MCF 10A (cell line): ENCODE data around the gene FOXP1. TPM values are rescaled to one million over a fixed set of nuclear protein-coding genes. Genes with fewer than 3 reads are reported as not detected.

Source experiments
- BruUV-seq: library from RNA; stranded (reverse); fragments of 400-500 nt; replicated peaks from 2 replicates; lab custom pipeline; 2021; lab: Mats Ljungman, UMichigan
- CTCF ChIA-PET: fragments of 300-600 bp; sonication (Branson Sonifier 250); formaldehyde crosslinking; extraction: SDS; loops from one replicate; lab custom pipeline; 2021; ENCODE audit warnings: antibody characterized with exemption, inconsistent platforms; lab: Yijun Ruan, JAX
- POLR2A ChIA-PET: fragments of 300-600, 350-650 bp; sonication (Branson Sonifier 250); formaldehyde crosslinking; extraction: SDS; loops from one replicate; lab custom pipeline; 2020; ENCODE audit warnings: antibody characterized with exemption, inconsistent platforms; lab: Yijun Ruan, JAX
- DNase-seq: peaks from one replicate; pipeline ENCODE4 v3.0.0-alpha.2; 2018; ENCODE audit not compliant: unreplicated experiment
- H3K27ac Mint-ChIP-seq: one replicate; pipeline ENCODE4 v1.8.0; 2022; ENCODE audit warnings: mild to moderate bottlenecking, low read depth, mixed read lengths; ENCODE audit not compliant: unreplicated experiment
- H3K27me3 Mint-ChIP-seq: one replicate; pipeline ENCODE4 v1.8.0; 2022; ENCODE audit warnings: mixed read lengths; ENCODE audit not compliant: insufficient read depth, unreplicated experiment
- H3K36me3 Mint-ChIP-seq: one replicate; pipeline ENCODE4 v1.8.0; 2022; ENCODE audit warnings: mild to moderate bottlenecking, moderate library complexity, mixed read lengths; ENCODE audit not compliant: insufficient read depth, unreplicated experiment
- H3K4me1 Mint-ChIP-seq: one replicate; pipeline ENCODE4 v1.8.0; 2022; ENCODE audit warnings: mixed read lengths; ENCODE audit not compliant: insufficient read depth, unreplicated experiment
- H3K4me3 Mint-ChIP-seq: one replicate; pipeline ENCODE4 v1.8.0; 2022; ENCODE audit warnings: mild to moderate bottlenecking, moderate library complexity, mixed read lengths; ENCODE audit not compliant: unreplicated experiment
- H3K9me3 Mint-ChIP-seq: one replicate; pipeline ENCODE4 v1.8.0; 2022; ENCODE audit warnings: mixed read lengths; ENCODE audit not compliant: unreplicated experiment
- intact Hi-C: fragments of 100-400 bp; cut with micrococcal nuclease; formaldehyde crosslinking; loops from 2 replicates; pipeline ENCODE4 v1.14.1; 2022
- total RNA-seq: library from RNA; stranded (reverse); gene quantifications from 2 replicates; pipeline ENCODE4 v1.2.3, GENCODE V29; 2022
- TF ChIP-seq, protein P1 (sequence below): fragments of 200-600 bp; IDR thresholded peaks from one replicate; pipeline ENCODE4 v1.8.0; 2022; ENCODE audit warnings: antibody characterized with exemption, mild to moderate bottlenecking; ENCODE audit not compliant: unreplicated experiment

The FOXP1 gene
- total RNA-seq, 1 experiment from 2014 or later, result 49.0 TPM

GRCh38 chr3:71254281-71255057 is 329.1 kb downstream of the FOXP1 start:
- no TSS peak for BruUV-seq
- Mint-ChIP-seq H3K4me1 (peaks cover 27% of the 10 kb centered on the region), H3K4me3 (no peak overlapping the region), H3K27ac (no peak overlapping the region), H3K36me3 (peaks cover 4% of the 10 kb centered on the region), H3K9me3 (no peaks in the 10 kb centered on the region), H3K27me3 (no peaks in the 10 kb centered on the region)
- peak; percentile 16 for DNase-seq
- ChIA-PET POLR2A (interaction anchor here (0.6 kb wide), 1 partner anchor 55 kb away, joined by 4 read pairs; no protein-coding TSS in a partner anchor), CTCF (interaction anchor here (1.5 kb wide), 1 partner anchor 10 kb away, joined by 3 read pairs; no protein-coding TSS in a partner anchor)
- TF ChIP-seq, protein P1, sequence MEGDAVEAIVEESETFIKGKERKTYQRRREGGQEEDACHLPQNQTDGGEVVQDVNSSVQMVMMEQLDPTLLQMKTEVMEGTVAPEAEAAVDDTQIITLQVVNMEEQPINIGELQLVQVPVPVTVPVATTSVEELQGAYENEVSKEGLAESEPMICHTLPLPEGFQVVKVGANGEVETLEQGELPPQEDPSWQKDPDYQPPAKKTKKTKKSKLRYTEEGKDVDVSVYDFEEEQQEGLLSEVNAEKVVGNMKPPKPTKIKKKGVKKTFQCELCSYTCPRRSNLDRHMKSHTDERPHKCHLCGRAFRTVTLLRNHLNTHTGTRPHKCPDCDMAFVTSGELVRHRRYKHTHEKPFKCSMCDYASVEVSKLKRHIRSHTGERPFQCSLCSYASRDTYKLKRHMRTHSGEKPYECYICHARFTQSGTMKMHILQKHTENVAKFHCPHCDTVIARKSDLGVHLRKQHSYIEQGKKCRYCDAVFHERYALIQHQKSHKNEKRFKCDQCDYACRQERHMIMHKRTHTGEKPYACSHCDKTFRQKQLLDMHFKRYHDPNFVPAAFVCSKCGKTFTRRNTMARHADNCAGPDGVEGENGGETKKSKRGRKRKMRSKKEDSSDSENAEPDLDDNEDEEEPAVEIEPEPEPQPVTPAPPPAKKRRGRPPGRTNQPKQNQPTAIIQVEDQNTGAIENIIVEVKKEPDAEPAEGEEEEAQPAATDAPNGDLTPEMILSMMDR, result no peak
- intact Hi-C loops, result loop anchor here (5.0 kb wide), 1 partner anchor 328 kb away; the partner anchor contains the start of gene FOXP1

DNA sequence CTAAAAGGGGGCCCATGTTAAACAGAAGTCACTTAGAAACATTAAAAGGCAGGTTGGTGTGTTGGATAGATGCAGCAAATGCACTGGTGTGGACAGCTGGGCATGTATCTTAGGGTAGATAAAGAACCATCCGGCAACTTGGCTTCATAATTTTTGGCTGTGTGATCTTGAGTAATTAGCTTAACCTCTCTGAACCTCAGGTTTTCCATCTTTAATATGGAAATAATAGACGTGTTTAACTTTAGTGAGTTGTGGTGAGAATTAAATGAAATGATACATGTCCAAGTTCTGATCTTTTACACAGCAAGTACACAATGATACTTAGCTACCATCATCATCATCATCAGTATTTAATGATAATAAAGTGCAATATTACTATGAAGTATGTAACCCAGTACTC is 330.4 kb downstream of the FOXP1 start:
- Mint-ChIP-seq H3K27me3 (no peaks in the 10 kb centered on the region), H3K36me3 (no peaks in the 10 kb centered on the region), H3K9me3 (no peaks in the 10 kb centered on the region), H3K27ac (no peak overlapping the region), H3K4me3 (no peak overlapping the region), H3K4me1 (peaks cover 22% of the 10 kb centered on the region)
- ChIA-PET POLR2A (no interaction called here), CTCF (interaction anchor here (1.0 kb wide), 1 partner anchor 87 kb away, joined by 3 read pairs; no protein-coding TSS in a partner anchor)
- TF ChIP-seq, protein P1, result no peak
- intact Hi-C loops, result no loop called here
- no peak for DNase-seq
- no TSS peak for BruUV-seq

DNA sequence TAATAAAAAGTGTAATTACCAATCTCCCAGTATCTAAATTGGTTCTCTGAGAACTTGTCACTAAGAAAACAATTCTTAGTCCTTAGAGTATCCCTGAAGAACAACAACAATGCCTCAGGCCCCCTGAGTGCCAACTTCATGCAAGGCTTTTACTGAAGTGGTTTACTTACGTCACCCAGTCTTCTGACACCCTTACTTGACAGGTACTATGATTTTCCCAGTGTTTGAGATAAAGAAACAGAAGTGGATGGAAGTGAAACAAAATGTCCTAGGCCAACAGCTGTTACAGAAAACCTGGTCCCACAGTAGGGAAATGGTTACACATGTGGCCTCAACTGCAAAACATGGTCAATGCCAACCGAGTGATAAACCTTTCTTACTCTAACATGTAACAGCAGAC is 331.1 kb downstream of the FOXP1 start:
- peaks cover 15% of the 10 kb centered on the region for H3K4me1 Mint-ChIP-seq
- intact Hi-C loops, result no loop called here
- no peak overlapping the region for H3K4me3 Mint-ChIP-seq
- ChIA-PET CTCF (interaction anchor here (0.6 kb wide), 1 partner anchor 55 kb away, joined by 3 read pairs; no protein-coding TSS in a partner anchor), POLR2A (no interaction called here)
- no peak for DNase-seq
- no peak overlapping the region for H3K27ac Mint-ChIP-seq
- BruUV-seq, result no TSS peak
- H3K36me3 Mint-ChIP-seq, result no peaks in the 10 kb centered on the region
- no peaks in the 10 kb centered on the region for H3K27me3 Mint-ChIP-seq
- H3K9me3 Mint-ChIP-seq, result no peaks in the 10 kb centered on the region
- TF ChIP-seq, protein P1, result no peak

GRCh38 chr3:71251156-71251775 is 332.3 kb downstream of the FOXP1 start:
- Mint-ChIP-seq H3K4me1 (peaks cover 14% of the 10 kb centered on the region), H3K4me3 (no peak overlapping the region), H3K9me3 (no peaks in the 10 kb centered on the region), H3K36me3 (no peaks in the 10 kb centered on the region), H3K27me3 (no peaks in the 10 kb centered on the region), H3K27ac (peak overlapping the region; percentile 37)
- POLR2A ChIA-PET, result no interaction called here
- no TSS peak for BruUV-seq
- intact Hi-C loops, result no loop called here
- CTCF ChIA-PET, result no interaction called here
- DNase-seq, result peak; percentile 66
- TF ChIP-seq, protein P1, result no peak
